Type B pancreatic cell (in vitro differentiated cells): ENCODE results near the gene SSPN. TPM values are rescaled to one million over a fixed set of nuclear protein-coding genes. Genes with fewer than 3 reads are reported as not detected.

Source experiments
- DNase-seq: peaks from one replicate; pipeline ENCODE4 v3.0.0; 2021; ENCODE audit warnings: mixed read lengths; ENCODE audit not compliant: unreplicated experiment; ENCODE audit errors: extremely low spot score
- H3K27ac Mint-ChIP-seq: 2 replicates; pipeline ENCODE4 v1.8.0; 2021; ENCODE audit warnings: mild to moderate bottlenecking, mixed read lengths
- H3K27me3 Mint-ChIP-seq: 2 replicates; pipeline ENCODE4 v1.8.0; 2021; ENCODE audit warnings: mixed read lengths
- H3K36me3 Mint-ChIP-seq: 2 replicates; pipeline ENCODE4 v1.8.0; 2021; ENCODE audit warnings: mixed read lengths
- H3K4me1 Mint-ChIP-seq: one replicate; pipeline ENCODE4 v1.8.0; 2021; ENCODE audit warnings: mixed read lengths; ENCODE audit not compliant: unreplicated experiment
- H3K4me3 Mint-ChIP-seq: 2 replicates; pipeline ENCODE4 v1.8.0; 2021; ENCODE audit warnings: mild to moderate bottlenecking, mixed read lengths
- H3K9me3 Mint-ChIP-seq: 2 replicates; pipeline ENCODE4 v1.8.0; 2021; ENCODE audit warnings: mixed read lengths
- CTCF ChIP-seq: fragments of 200-600 bp; sonication (generic); conservative IDR thresholded peaks from 2 replicates; pipeline ENCODE4 v1.5.0; 2021; ENCODE audit warnings: antibody characterized with exemption, mild to moderate bottlenecking
- total RNA-seq: library from RNA; stranded (reverse); gene quantifications from 2 replicates; pipeline ENCODE4 v1.2.1, GENCODE V29; 2021; ENCODE audit warnings: low replicate concordance

The SSPN gene
- total RNA-seq, 1 donor from 2014 or later: 11.3 TPM

- H3K9me3 Mint-ChIP-seq: no peaks in the 10 kb centered on the region
- no peak overlapping the region for H3K4me3 Mint-ChIP-seq
- no peaks in the 10 kb centered on the region for H3K4me1 Mint-ChIP-seq
- no peak overlapping the region for H3K27ac Mint-ChIP-seq
- no peaks in the 10 kb centered on the region for H3K36me3 Mint-ChIP-seq
- H3K27me3 Mint-ChIP-seq: peaks cover 31% of the 10 kb centered on the region
- TF ChIP-seq CTCF: no peak
- no peak for DNase-seq
These were observed 92.5 kb downstream of the SSPN start for GRCh38 chr12:26287671-26288381.

- Mint-ChIP-seq H3K27me3 (peaks cover 24% of the 10 kb centered on the region), H3K27ac (no peak overlapping the region), H3K9me3 (no peaks in the 10 kb centered on the region), H3K4me3 (no peak overlapping the region), H3K4me1 (no peaks in the 10 kb centered on the region), H3K36me3 (no peaks in the 10 kb centered on the region)
- no peak for TF ChIP-seq CTCF
- no peak for DNase-seq
These were observed 95.2 kb downstream of the SSPN start for GRCh38 chr12:26290565-26290964.

GRCh38 chr12:26292596-26292995 lies 97.2 kb downstream of the SSPN start:
- Mint-ChIP-seq H3K36me3 (no peaks in the 10 kb centered on the region), H3K4me3 (no peak overlapping the region), H3K27me3 (peaks cover 21% of the 10 kb centered on the region), H3K4me1 (no peaks in the 10 kb centered on the region), H3K9me3 (no peaks in the 10 kb centered on the region), H3K27ac (no peak overlapping the region)
- DNase-seq: no peak
- no peak for TF ChIP-seq CTCF

- no peak overlapping the region for H3K4me3 Mint-ChIP-seq
- no peak for TF ChIP-seq CTCF
These were observed 98.2 kb downstream of the SSPN start for GRCh38 chr12:26293612-26294011.

GRCh38 chr12:26295001-26295400 lies 99.6 kb downstream of the SSPN start:
- no peaks in the 10 kb centered on the region for H3K36me3 Mint-ChIP-seq
- H3K27ac Mint-ChIP-seq: no peak overlapping the region
- H3K27me3 Mint-ChIP-seq: peaks cover 19% of the 10 kb centered on the region
- DNase-seq: no peak
- no peaks in the 10 kb centered on the region for H3K4me1 Mint-ChIP-seq
- no peaks in the 10 kb centered on the region for H3K9me3 Mint-ChIP-seq
- H3K4me3 Mint-ChIP-seq: no peak overlapping the region
- TF ChIP-seq CTCF: no peak

More at GRCh38 chr12:26293612-26294011, 98.2 kb downstream of the SSPN start:
- no peak for DNase-seq
- Mint-ChIP-seq H3K27ac (no peak overlapping the region), H3K27me3 (peaks cover 20% of the 10 kb centered on the region), H3K4me1 (no peaks in the 10 kb centered on the region), H3K36me3 (no peaks in the 10 kb centered on the region), H3K9me3 (no peaks in the 10 kb centered on the region)
